Measurements from ENCODE around the gene COL23A1. TPM values are rescaled to one million over a fixed set of nuclear protein-coding genes. Genes with fewer than 3 reads are reported as not detected.

Gene COL23A1
- total RNA-seq, 2 donors from 2014 or later = 0.16 to 0.24 TPM

DNA sequence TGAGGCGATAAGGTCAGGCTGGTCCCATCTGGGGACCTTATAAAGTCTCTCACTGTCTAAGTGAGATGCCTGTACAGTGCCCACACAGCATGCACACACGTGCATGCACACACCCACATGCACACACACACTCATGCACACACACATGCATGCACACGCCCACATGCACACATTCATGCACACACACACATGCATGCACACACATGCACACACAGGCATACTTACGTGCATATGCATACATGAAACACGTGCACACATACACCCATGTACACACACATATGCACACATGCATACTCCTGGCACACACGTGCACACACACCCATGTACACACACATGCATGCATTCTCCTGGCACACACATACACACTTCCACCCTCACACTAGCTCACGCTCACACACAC is 12.2 kb downstream of the COL23A1 start:
- H3K4me3 Mint-ChIP-seq = no peak overlapping the region
- no peak for ATAC-seq (replicated peaks)
- no peak overlapping the region for H3K27ac Mint-ChIP-seq
- H3K27me3 Mint-ChIP-seq = peaks cover 27% of the 10 kb centered on the region
- no peaks in the 10 kb centered on the region for H3K4me1 Mint-ChIP-seq
- no peaks in the 10 kb centered on the region for H3K9me3 Mint-ChIP-seq
- no peaks in the 10 kb centered on the region for H3K36me3 Mint-ChIP-seq (ENCODE audit: low read depth)

DNA sequence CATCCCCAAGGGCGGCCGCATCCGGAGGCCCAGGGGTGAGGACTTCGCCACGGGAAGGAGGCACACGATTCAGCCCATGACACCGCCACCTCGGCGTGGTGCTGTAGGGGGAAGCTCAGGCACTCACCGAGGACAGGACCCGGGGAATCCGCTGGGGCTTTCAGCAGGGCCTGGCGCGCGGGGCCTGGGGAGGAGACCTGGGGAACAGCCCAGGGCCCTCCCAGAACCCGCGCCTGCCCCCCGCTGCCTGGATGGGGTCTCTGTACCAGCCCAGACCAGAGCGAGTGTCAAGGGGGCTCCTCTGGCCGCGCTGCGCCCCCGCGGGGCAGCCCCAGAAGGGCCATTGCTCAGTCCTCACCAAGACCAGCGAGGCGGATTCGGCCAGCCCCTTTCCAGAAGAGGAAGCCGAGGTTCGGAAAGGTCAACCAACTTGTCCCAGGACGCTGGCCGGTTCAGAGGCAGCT is 12.8 kb downstream of the COL23A1 start:
- H3K27me3 Mint-ChIP-seq = peaks cover 30% of the 10 kb centered on the region
- no peak overlapping the region for H3K27ac Mint-ChIP-seq
- no peaks in the 10 kb centered on the region for H3K4me1 Mint-ChIP-seq
- H3K9me3 Mint-ChIP-seq = no peaks in the 10 kb centered on the region
- no peak overlapping the region for H3K4me3 Mint-ChIP-seq
- no peaks in the 10 kb centered on the region for H3K36me3 Mint-ChIP-seq (ENCODE audit: low read depth)
- no peak for ATAC-seq (replicated peaks)

DNA sequence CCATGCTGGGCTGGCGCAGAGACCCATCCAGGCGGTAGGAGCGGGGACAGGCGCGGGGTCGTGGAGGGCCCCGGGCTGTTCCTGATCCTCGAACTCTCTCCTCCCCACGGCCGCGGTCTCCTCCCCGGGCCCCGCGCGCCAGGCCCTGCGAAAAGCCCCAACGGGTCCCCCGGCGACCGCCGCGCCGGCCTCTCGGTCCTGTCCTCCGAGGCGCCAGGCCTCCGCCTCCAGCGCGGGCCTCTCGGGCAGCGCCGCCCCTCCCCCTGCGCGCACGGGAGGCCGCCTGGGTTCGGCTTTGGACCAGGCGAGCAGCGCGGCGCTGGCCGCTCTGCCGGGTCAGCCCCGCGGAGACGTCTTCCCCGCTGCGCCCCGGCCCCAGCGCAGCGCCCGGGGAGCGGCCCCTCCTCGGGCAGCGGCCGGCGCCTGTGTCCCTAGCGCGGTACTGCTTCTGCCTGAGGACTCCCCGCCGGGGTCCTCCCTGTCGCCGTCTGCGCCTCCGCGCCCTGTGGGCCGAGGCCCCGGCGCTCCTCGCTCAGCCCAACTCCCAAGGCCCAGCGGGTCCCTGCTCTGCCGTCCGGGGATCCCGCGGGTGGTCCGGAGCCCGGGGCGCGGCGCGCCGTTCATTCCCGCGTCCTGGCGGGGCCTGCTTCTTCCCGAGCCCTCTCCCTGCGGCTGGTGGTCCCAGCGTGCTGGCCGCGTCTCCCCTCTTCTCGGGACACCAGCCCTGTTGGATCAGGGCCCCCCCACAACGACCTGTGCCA is 13.4 kb downstream of the COL23A1 start:
- Mint-ChIP-seq H3K27me3 (peaks cover 30% of the 10 kb centered on the region), H3K27ac (no peak overlapping the region), H3K36me3 (ENCODE audit: low read depth) (no peaks in the 10 kb centered on the region), H3K4me3 (no peak overlapping the region), H3K4me1 (no peaks in the 10 kb centered on the region), H3K9me3 (peaks cover 4% of the 10 kb centered on the region)
- ATAC-seq (replicated peaks) = no peak

DNA sequence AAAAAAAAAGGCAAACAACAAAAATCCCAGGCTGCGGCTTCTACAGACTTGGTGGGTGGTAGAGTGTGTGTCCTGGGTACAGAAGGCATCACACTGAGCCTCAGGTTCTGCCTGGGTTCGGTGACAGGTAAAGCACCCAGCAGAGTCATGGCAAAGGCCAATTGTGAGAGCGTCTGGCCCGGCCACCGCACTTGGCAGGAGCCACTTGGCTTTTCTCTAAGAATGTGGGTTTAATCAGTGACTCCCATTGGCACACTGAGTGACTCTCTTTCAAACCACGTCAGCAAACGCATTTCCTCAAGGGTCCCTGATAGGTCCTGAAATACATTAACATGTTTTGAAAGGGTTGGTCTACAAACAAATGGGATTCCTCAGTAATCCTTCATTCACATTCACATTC is 17.0 kb downstream of the COL23A1 start:
- H3K4me3 Mint-ChIP-seq = no peak overlapping the region

DNA sequence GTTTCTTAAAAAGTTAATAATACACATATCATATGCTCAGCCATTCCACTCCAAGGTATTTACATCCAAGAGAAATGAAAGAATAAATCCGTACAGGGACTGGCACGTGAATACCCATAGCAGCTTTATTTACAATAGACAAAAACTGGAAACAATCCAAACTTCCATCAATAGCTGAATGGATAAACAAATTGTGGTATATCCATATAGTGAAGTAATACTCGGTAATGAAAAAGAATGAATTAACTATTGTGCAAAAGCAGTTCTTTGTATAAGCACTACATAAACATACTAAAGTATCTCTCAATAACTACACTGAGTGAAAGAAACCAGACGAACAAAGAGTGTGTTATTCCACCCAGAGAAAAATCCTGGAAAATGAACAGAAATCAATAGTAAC is 17.6 kb downstream of the COL23A1 start:
- Mint-ChIP-seq H3K4me3 (no peak overlapping the region), H3K4me1 (no peaks in the 10 kb centered on the region), H3K27me3 (peaks cover 32% of the 10 kb centered on the region), H3K27ac (no peak overlapping the region), H3K36me3 (ENCODE audit: low read depth) (no peaks in the 10 kb centered on the region), H3K9me3 (peaks cover 4% of the 10 kb centered on the region)
- no peak for ATAC-seq (replicated peaks)

More for the DNA sequence above, 17.0 kb downstream of the COL23A1 start:
- Mint-ChIP-seq H3K4me1 (no peaks in the 10 kb centered on the region), H3K27me3 (peaks cover 35% of the 10 kb centered on the region), H3K36me3 (ENCODE audit: low read depth) (no peaks in the 10 kb centered on the region), H3K27ac (no peak overlapping the region), H3K9me3 (peaks cover 4% of the 10 kb centered on the region)
- ATAC-seq (replicated peaks) = no peak

DNA sequence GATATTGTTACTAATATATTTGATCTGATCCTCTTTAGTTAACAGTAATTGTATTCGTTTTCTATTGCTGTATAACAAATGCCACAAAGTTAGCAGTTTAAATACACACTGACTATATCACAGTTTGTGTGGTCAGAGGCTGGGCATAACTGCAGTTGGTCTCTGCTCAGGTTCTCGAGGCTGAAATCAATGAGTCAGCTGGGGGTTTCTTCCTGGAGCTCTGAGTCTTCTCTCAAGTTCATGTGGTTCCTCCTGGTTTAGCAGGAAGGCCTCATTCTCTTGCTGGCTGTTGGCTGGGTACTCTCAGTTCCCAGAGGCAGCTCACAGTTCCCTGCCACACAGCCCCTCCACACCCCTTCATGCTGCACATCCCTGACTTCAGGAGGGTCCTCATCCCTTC is 20.7 kb downstream of the COL23A1 start:
- no peak for ATAC-seq (replicated peaks)
- Mint-ChIP-seq H3K4me1 (no peaks in the 10 kb centered on the region), H3K27me3 (peaks cover 29% of the 10 kb centered on the region), H3K36me3 (ENCODE audit: low read depth) (no peaks in the 10 kb centered on the region), H3K27ac (no peak overlapping the region), H3K9me3 (peaks cover 4% of the 10 kb centered on the region), H3K4me3 (no peak overlapping the region)

DNA sequence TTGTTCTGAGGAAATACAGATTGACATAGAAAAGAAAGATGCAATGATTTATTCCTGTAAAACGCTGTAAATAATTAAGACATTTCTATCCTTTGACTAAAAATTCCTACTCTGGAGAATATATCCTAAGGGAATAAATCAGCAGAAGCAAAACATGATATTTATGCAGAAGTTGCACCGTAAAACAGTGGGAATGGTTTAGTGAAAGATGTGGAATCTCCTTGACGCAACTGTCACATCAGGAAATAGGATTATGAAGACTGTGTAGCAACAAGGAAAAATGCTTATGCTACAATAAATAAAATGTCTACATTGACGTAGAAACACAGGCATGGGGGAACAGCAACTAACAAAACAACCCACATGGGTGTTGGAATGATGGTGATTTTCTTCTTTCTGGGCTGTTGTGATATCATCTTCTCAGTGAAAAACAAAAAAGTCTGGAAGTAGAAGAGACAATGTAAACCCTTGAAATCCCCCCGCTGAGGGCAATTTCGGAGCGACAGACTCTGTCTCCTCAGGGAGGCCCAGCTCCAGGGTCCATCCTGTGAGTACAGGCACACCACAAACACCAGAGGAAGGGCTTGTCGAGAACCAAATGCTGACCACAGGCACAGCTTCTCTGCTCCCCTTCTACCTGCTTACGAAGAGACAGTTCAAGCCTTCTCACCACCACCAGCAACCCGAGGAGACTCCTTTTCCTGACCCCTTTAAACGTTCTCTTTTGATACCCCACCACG is 25.2 kb downstream of the COL23A1 start:
- no peak for ATAC-seq (replicated peaks)
- Mint-ChIP-seq H3K27ac (no peak overlapping the region), H3K4me1 (no peaks in the 10 kb centered on the region), H3K9me3 (no peaks in the 10 kb centered on the region), H3K4me3 (no peak overlapping the region), H3K27me3 (peaks cover 23% of the 10 kb centered on the region), H3K36me3 (ENCODE audit: low read depth) (no peaks in the 10 kb centered on the region)

DNA sequence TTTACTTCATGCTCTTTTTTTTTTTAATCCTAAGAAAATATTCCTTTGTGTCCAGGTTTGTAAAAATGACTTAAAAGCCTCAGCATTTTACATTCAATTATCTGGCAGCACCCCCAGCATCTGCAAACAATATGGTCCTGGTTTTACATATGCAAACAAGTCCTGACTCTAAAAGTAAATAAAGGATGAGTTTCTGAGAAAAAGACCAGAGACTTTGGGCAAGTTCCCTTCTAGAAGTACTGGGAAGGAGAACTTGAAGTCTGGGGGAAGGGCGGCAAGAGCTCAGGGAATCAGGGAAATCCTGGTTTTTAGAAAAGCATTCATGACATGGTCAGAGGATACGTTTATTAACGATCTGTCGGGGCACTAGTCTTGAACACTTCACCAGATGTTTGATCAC is 25.8 kb downstream of the COL23A1 start:
- Mint-ChIP-seq H3K36me3 (ENCODE audit: low read depth) (no peaks in the 10 kb centered on the region), H3K4me1 (no peaks in the 10 kb centered on the region), H3K27me3 (peaks cover 22% of the 10 kb centered on the region), H3K4me3 (no peak overlapping the region), H3K27ac (no peak overlapping the region), H3K9me3 (no peaks in the 10 kb centered on the region)
- no peak for ATAC-seq (replicated peaks)

DNA sequence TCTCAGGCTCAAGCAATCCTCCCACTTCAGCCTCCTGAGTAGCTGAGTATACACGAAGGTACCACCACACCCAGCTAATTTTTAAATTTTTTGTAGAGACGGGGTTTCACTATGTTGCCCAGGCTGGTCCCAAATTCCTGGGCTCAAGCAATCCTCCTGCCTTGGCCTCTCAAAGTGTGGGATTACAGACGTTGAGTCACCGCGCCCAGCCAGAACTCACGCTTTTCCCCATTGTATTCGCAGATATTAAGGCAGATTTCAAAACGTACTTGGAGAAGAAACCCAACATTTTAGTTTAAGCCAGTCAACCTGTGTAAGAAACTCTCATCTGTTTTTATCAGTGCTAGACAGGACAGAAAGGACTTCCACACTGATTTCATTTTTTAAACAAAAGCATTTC is 26.6 kb downstream of the COL23A1 start:
- Mint-ChIP-seq H3K4me3 (no peak overlapping the region), H3K4me1 (no peaks in the 10 kb centered on the region), H3K9me3 (no peaks in the 10 kb centered on the region), H3K36me3 (ENCODE audit: low read depth) (no peaks in the 10 kb centered on the region), H3K27ac (no peak overlapping the region), H3K27me3 (peaks cover 24% of the 10 kb centered on the region)
- ATAC-seq (replicated peaks) = no peak

DNA sequence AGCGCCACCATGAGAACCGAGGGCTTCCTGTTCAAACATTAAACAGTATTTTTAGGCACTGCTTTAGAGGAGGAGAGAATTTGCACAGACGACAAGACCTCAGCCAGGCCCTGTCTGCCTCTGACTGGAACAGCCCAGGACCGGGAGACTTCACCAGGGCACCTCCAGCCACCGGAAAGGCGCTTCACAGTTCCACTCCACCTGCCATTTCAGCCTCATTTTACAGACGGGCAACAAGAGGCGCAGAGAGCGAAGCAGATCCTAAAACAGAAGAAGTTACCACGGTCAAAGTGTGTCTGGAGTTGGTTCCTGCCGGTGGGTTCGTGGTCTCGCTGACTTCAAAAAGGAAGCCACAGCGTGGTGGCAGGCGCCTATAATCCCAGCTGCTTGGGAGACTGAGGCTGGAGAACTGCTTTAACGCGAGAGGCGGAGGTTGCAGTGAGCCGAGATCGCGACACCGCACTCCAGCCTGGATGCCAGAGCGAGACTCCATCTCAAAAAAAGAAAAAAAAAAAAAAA is 28.4 kb downstream of the COL23A1 start:
- H3K36me3 Mint-ChIP-seq (ENCODE audit: low read depth) = no peaks in the 10 kb centered on the region
- ATAC-seq (replicated peaks) = no peak
- no peaks in the 10 kb centered on the region for H3K4me1 Mint-ChIP-seq
- H3K27ac Mint-ChIP-seq = no peak overlapping the region
- peaks cover 24% of the 10 kb centered on the region for H3K27me3 Mint-ChIP-seq
- H3K9me3 Mint-ChIP-seq = no peaks in the 10 kb centered on the region
- H3K4me3 Mint-ChIP-seq = no peak overlapping the region

DNA sequence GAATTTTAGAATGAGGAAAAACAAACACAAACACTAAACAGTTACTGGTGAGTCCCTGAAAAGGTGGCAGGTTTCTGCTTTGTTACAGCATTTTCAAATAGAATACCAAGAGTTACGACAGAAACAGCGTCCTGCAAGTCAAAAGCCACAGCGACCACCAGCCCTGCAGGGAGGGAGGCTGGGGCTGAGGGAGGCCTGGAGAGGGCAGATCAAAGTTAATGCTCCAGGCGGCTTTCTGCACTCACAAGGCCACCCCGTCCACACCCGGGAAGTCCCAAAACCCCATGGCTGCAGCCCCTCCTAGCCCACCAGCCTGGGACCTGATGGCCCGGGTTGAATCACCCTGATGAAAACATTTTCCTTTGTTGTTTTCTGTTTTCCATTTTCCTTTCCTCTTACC is 29.3 kb downstream of the COL23A1 start:
- Mint-ChIP-seq H3K4me1 (no peaks in the 10 kb centered on the region), H3K27me3 (peaks cover 23% of the 10 kb centered on the region), H3K4me3 (no peak overlapping the region), H3K27ac (no peak overlapping the region), H3K36me3 (ENCODE audit: low read depth) (no peaks in the 10 kb centered on the region), H3K9me3 (no peaks in the 10 kb centered on the region)
- ATAC-seq (replicated peaks) = no peak

DNA sequence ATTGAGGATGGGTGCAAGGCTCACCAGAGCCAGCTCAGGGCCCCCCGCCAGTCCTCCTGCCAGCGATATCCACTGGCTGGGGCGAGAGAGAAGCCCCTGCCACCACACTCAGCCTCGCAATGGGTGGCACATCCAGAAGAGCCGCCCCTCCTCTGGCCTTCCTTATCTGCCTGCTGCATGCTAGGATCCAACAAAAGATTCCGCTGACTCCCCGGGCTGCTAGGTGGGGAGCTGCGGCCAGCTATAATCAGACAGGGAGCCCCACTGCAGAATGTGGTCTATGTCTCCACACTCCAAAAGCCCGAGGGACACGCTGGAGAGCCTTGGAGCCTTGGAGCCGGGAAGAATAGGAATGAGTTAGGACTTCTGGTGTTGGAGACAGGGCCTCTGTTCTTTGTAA is 32.8 kb downstream of the COL23A1 start:
- H3K27ac Mint-ChIP-seq = no peak overlapping the region
- H3K4me1 Mint-ChIP-seq = no peaks in the 10 kb centered on the region
- ATAC-seq (replicated peaks) = no peak
- no peaks in the 10 kb centered on the region for H3K36me3 Mint-ChIP-seq (ENCODE audit: low read depth)
- no peak overlapping the region for H3K4me3 Mint-ChIP-seq
- H3K27me3 Mint-ChIP-seq = peaks cover 25% of the 10 kb centered on the region
- H3K9me3 Mint-ChIP-seq = no peaks in the 10 kb centered on the region

DNA sequence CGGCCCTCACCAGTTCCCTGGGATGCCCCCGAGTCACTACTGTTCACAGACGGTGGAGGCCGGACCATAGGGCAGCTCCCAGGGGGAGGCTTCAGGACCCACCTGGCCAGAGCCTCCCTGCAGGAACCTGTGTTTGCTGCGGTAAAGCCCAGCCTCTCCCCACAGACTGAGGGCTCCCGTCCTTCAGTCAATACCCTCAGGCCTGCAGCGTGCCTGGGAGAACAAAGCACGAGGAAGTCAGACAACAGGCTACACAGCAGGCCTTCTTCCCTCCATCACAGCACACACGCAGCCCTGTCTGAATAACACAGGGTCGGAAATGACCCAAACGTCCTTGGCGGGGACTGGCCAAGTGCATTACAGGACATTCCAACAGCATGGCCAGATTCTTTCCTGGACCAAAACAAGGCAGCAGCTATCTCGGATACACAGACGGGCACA is 34.4 kb downstream of the COL23A1 start:
- Mint-ChIP-seq H3K36me3 (ENCODE audit: low read depth) (no peaks in the 10 kb centered on the region), H3K27me3 (peaks cover 30% of the 10 kb centered on the region), H3K27ac (no peak overlapping the region), H3K4me3 (no peak overlapping the region), H3K9me3 (no peaks in the 10 kb centered on the region), H3K4me1 (no peaks in the 10 kb centered on the region)
- no peak for ATAC-seq (replicated peaks)

DNA sequence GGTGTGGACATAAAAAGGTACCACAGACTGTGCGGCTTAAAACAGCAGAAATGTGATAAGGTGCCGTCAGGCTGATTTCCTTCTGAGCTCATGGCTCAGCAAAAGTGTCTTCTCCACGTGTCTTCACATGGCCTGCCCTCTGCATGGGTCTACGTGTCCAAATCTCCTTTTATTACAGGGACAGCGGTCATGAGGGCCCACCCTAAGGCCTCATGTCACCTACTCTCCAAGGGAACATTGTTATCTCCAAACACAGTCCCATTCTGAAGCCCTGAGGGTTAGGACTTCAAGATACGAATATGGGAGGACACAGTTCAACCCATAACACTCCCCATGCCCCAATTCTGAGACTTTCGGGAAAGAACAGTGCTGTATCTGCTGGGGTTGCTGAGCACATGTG is 35.2 kb downstream of the COL23A1 start:
- H3K4me3 Mint-ChIP-seq = no peak overlapping the region
- no peaks in the 10 kb centered on the region for H3K4me1 Mint-ChIP-seq
- H3K36me3 Mint-ChIP-seq (ENCODE audit: low read depth) = no peaks in the 10 kb centered on the region
- H3K9me3 Mint-ChIP-seq = no peaks in the 10 kb centered on the region
- no peak overlapping the region for H3K27ac Mint-ChIP-seq
- peaks cover 27% of the 10 kb centered on the region for H3K27me3 Mint-ChIP-seq
- no peak for ATAC-seq (replicated peaks)

DNA sequence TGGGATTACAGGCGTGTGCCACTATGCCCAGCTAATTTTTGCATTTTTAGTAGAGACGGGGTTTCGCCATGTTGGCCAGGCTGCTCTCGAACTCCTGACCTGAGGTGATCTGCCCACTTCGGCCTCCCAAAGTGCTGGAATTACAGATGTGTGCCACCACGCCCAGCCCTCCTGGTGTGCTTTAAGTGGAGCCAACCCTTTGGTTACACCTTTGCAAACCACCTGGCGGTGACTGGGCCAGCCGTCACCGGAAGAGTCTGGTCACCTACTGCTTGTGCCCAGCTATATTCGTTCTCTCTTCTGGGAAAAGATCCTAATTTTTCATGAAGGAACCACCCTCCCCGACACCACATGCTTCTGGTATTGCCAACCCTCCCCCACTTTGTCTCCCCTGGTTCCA is 35.9 kb downstream of the COL23A1 start:
- ATAC-seq (replicated peaks) = no peak
- no peak overlapping the region for H3K4me3 Mint-ChIP-seq
- no peaks in the 10 kb centered on the region for H3K36me3 Mint-ChIP-seq (ENCODE audit: low read depth)
- H3K4me1 Mint-ChIP-seq = no peaks in the 10 kb centered on the region
- H3K9me3 Mint-ChIP-seq = no peaks in the 10 kb centered on the region
- H3K27me3 Mint-ChIP-seq = peaks cover 23% of the 10 kb centered on the region
- no peak overlapping the region for H3K27ac Mint-ChIP-seq
